Natural killer cell (primary cell): ENCODE measurements around the gene SYNGR3. TPM values are rescaled to one million over a fixed set of nuclear protein-coding genes. Genes with fewer than 3 reads are reported as not detected.

ENCODE experiments used
- ATAC-seq, 3 donors: fragments of 150-1000 bp in 2 of 3; fragments of 200-7000 bp in 1 of 3; cut with Tn5 transposase; 1 replicate in 1 of 3; 2 replicates in 2 of 3; pipeline ENCODE4 v1.10.0; 2021; ENCODE audit warnings: mild to moderate bottlenecking in 2 of 3, moderate library complexity in 2 of 3
- DNase-seq, 2 donors: peaks; one replicate each; pipeline versions ENCODE4 v3.0.0 to v3.0.0-alpha.2; 2013 to 2021; ENCODE audit warnings: mixed read lengths in 1 of 2
- H3K27ac ChIP-seq: one replicate; pipeline ENCODE4 v1.5.1; 2013; ENCODE audit warnings: mild to moderate bottlenecking, low read length
- H3K27me3 ChIP-seq: one replicate; pipeline ENCODE4 v1.6.1; 2013; ENCODE audit warnings: low read length; ENCODE audit not compliant: control insufficient read depth, insufficient read depth
- H3K36me3 ChIP-seq: one replicate; pipeline ENCODE4 v1.6.1; 2013; ENCODE audit warnings: low read length; ENCODE audit not compliant: control insufficient read depth, insufficient read depth
- H3K4me1 ChIP-seq: one replicate; pipeline ENCODE4 v1.6.1; 2013; ENCODE audit warnings: low read length; ENCODE audit not compliant: control insufficient read depth, insufficient read depth
- H3K4me3 ChIP-seq: one replicate; pipeline ENCODE4 v1.5.1; 2013; ENCODE audit warnings: low read length
- H3K9me3 ChIP-seq: one replicate; pipeline ENCODE4 v1.6.1; 2013; ENCODE audit warnings: low read length; ENCODE audit not compliant: control insufficient read depth, insufficient read depth
- H3K27ac Mint-ChIP-seq, 2 donors: one replicate each; pipeline ENCODE4 v1.8.0; 2022; ENCODE audit warnings: mild to moderate bottlenecking in 2 of 2, mixed read lengths in 2 of 2, moderate library complexity in 1 of 2
- H3K27me3 Mint-ChIP-seq, 2 donors: one replicate each; pipeline ENCODE4 v1.8.0; 2022; ENCODE audit warnings: low read depth in 2 of 2, mixed read lengths in 2 of 2
- H3K36me3 Mint-ChIP-seq: one replicate; pipeline ENCODE4 v1.8.0; 2022; ENCODE audit warnings: mixed read lengths
- H3K4me1 Mint-ChIP-seq, 2 donors: one replicate each; pipeline ENCODE4 v1.8.0; 2022; ENCODE audit warnings: mixed read lengths in 2 of 2
- H3K4me3 Mint-ChIP-seq: one replicate; pipeline ENCODE4 v1.8.0; 2022; ENCODE audit warnings: mild to moderate bottlenecking, moderate library complexity, mixed read lengths
- H3K9me3 Mint-ChIP-seq, 2 donors: one replicate each; pipeline ENCODE4 v1.8.0; 2022; ENCODE audit warnings: mixed read lengths in 2 of 2
- WGBS: methylation state at CpG from one replicate; pipeline ENCODE4 v1.1.7; 2013; ENCODE audit warnings: missing lambda C conversion rate; ENCODE audit not compliant: insufficient coverage; 5-methylcytosine and 5-hydroxymethylcytosine counted together
- intact Hi-C: fragments of 100-400 bp; cut with micrococcal nuclease; formaldehyde crosslinking; loops from one replicate; pipeline ENCODE4 v1.14.2; 2022
- total RNA-seq, 4 donors: library from RNA; stranded (reverse); fragments of 120-200 nt in 1 of 4; gene quantifications; one replicate each; pipeline versions ENCODE4 v1.2.3 to v1.2.4, GENCODE V29; 2013 to 2022
- TF ChIP-seq, protein P1 (sequence below): fragments of 200-600 bp; IDR thresholded peaks from one replicate; pipeline ENCODE4 v1.8.0; 2022; ENCODE audit warnings: antibody characterized with exemption

Gene SYNGR3
- total RNA-seq, 3 donors from 2014 or later (not counting 1 experiment from before 2014, with no cell fraction given) = 10.3 to 19.3 (median 19.1) TPM

DNA sequence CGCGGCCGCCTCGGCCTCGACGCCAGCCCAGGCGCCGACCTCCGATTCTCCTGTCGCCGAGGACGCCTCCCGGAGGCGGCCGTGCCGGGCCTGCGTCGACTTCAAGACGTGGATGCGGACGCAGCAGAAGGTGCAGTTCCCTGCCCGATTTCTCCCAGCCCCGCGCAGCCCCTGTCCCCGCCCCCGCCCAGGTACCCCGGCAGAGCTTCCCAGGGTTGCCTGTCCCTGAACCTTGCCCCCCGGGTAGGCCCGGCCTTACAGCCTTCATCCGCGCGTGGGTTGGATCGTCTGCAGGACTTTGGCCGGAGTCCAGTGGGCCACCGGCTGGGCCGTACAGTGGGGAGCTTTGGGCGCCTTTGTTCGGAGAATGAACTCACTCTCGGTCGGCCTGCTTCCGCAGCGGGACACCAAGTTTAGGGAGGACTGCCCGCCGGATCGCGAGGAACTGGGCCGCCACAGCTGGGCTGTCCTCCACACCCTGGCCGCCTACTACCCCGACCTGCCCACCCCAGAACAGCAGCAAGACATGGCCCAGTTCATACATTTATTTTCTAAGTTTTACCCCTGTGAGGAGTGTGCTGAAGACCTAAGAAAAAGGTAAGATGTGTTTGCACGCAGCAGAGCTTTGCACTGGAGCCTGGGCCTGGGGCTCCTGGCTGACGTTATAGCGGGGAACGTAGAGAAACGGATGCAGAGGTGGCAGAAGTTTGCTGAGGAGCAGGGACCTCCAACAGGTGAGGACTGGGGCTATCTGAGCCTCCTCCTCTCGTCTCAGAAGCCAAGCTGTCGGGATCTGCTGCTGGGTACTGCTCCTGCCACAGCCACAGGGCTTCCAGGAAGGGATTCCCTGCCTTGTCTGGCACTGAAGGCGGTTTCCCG, 5.2 kb upstream of the SYNGR3 start:
- no peak for DNase-seq
- H3K27me3 Mint-ChIP-seq = peaks cover 0 to 14% of the 10 kb centered on the region in 2 donors
- H3K9me3 Mint-ChIP-seq = no peaks in the 10 kb centered on the region

DNA sequence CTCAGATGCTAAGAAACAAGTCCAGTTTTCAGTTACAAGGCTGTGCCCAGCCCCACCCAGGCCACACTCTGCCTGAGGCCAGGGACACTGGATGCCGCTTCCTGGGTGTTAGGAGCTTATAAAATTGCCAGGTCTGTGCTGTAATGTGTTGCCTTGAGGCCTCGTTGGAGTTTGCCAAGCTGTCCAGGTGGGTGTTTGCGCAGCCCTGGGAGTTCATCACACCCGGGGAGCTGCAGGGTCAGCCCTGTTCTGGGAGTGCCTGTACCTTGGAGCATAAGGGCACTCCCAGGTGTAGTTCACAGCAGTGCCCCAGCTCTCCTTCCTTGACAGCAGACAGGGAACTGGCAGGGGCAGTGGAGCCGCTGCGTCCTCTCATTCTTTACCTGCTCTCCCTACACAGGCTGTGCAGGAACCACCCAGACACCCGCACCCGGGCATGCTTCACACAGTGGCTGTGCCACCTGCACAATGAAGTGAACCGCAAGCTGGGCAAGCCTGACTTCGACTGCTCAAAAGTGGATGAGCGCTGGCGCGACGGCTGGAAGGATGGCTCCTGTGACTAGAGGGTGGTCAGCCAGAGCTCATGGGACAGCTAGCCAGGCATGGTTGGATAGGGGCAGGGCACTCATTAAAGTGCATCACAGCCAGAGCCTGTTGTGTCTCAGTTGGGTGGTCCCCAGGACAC, 4.2 kb upstream of the SYNGR3 start:
- 97% methylated on average over 14 of the region's 14 CpGs for WGBS
- H3K27ac ChIP-seq = no peak overlapping the region
- Mint-ChIP-seq H3K4me3 (peak overlapping the region; percentile 55), H3K36me3 (no peaks in the 10 kb centered on the region), H3K27ac (no peak overlapping the region), H3K4me1 (peaks cover 4 to 26% of the 10 kb centered on the region in 2 donors), H3K27me3 (peaks cover 0 to 14% of the 10 kb centered on the region in 2 donors), H3K9me3 (no peaks in the 10 kb centered on the region)
- ATAC-seq (no peak), DNase-seq (no peak)
- H3K4me1 ChIP-seq = peaks cover 34% of the 10 kb centered on the region
- intact Hi-C loops = no loop called here
- H3K27me3 ChIP-seq = peaks cover 24% of the 10 kb centered on the region
- no peak overlapping the region for H3K4me3 ChIP-seq
- TF ChIP-seq, protein P1, sequence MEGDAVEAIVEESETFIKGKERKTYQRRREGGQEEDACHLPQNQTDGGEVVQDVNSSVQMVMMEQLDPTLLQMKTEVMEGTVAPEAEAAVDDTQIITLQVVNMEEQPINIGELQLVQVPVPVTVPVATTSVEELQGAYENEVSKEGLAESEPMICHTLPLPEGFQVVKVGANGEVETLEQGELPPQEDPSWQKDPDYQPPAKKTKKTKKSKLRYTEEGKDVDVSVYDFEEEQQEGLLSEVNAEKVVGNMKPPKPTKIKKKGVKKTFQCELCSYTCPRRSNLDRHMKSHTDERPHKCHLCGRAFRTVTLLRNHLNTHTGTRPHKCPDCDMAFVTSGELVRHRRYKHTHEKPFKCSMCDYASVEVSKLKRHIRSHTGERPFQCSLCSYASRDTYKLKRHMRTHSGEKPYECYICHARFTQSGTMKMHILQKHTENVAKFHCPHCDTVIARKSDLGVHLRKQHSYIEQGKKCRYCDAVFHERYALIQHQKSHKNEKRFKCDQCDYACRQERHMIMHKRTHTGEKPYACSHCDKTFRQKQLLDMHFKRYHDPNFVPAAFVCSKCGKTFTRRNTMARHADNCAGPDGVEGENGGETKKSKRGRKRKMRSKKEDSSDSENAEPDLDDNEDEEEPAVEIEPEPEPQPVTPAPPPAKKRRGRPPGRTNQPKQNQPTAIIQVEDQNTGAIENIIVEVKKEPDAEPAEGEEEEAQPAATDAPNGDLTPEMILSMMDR = no peak
- no peaks in the 10 kb centered on the region for H3K9me3 ChIP-seq
- peaks cover 10% of the 10 kb centered on the region for H3K36me3 ChIP-seq

More for the DNA sequence above, 5.2 kb upstream of the SYNGR3 start:
- H3K27me3 ChIP-seq = peaks cover 29% of the 10 kb centered on the region
- ATAC-seq = peak; percentile 11 to 30 (median 22)
- no peaks in the 10 kb centered on the region for H3K9me3 ChIP-seq
- no peaks in the 10 kb centered on the region for H3K36me3 Mint-ChIP-seq
- peaks cover 32% of the 10 kb centered on the region for H3K4me1 ChIP-seq
- TF ChIP-seq, protein P1 = no peak
- peak overlapping the region; percentile 35 for H3K27ac ChIP-seq
- intact Hi-C loops = no loop called here
- peak overlapping the region; percentile 86 for H3K4me3 Mint-ChIP-seq
- peaks cover 4 to 22% of the 10 kb centered on the region in 2 donors for H3K4me1 Mint-ChIP-seq
- 15% methylated on average over 58 of the region's 58 CpGs for WGBS
- H3K36me3 ChIP-seq = peaks cover 10% of the 10 kb centered on the region
- peak overlapping the region; percentile 54 for H3K4me3 ChIP-seq
- H3K27ac Mint-ChIP-seq = peak overlapping the region in 1 of 2 donors; percentile 72

DNA sequence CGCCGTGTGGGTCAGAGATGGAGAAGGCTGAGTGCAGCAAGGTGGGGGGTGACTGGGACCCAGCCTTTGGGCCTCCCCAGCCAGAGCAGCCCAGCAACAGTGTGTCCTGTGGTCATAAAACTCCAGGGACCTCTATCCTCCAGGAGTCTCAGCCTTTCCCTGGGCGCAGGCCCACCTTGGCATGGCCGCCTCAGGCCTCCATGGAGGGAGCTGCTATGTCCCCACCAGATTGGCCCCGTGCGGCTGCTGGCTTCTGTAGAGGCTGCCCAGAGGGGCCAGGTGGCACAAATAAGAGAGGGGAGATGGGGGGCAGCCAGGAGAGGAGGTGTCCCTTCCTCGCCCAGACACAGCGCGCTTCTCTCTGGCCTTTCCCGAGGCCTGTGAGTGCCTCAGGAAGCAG, 2.6 kb upstream of the SYNGR3 start:
- Mint-ChIP-seq H3K4me1 (peaks cover 4 to 37% of the 10 kb centered on the region in 2 donors), H3K9me3 (no peaks in the 10 kb centered on the region), H3K27me3 (peaks cover 0 to 7% of the 10 kb centered on the region in 2 donors), H3K4me3 (no peak overlapping the region), H3K27ac (no peak overlapping the region), H3K36me3 (no peaks in the 10 kb centered on the region)
- WGBS = 97% methylated on average over 10 of the region's 10 CpGs
- TF ChIP-seq, protein P1 = no peak
- DNase-seq = no peak
- no peak overlapping the region for H3K4me3 ChIP-seq
- no peaks in the 10 kb centered on the region for H3K9me3 ChIP-seq
- peaks cover 10% of the 10 kb centered on the region for H3K36me3 ChIP-seq
- intact Hi-C loops = no loop called here
- H3K27ac ChIP-seq = no peak overlapping the region
- peaks cover 47% of the 10 kb centered on the region for H3K4me1 ChIP-seq
- no peak for ATAC-seq
- peaks cover 9% of the 10 kb centered on the region for H3K27me3 ChIP-seq
